ENCODE results near the gene CDK5RAP3.

DNA sequence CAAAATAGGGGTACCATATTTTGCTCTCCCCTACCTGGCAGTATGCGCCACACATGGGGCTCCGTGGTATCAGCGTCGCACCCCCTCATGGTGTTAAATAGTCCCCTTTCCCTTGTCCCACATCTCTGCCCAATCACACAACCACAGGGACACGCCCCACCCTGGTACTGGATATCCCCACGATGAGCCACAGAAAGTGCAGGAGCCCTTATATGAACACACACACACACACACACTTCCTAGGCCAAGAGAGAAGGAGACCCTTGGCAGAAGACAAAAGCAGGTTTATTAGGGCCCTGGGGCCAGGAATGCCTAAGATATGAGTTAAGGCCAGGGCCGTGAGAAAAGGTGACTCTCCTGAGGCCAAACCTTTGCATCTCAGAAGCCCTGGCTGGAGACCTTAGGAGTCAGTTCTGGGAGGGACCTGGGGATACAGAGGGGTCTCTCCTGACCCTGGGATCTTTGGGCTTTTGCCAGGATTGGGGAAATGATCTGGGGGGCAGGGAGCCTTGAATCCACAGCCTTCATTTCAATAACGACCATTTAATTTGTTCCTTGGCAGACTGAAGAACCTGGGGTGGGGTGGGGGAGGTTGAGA is 55.1 kb downstream of the CDK5RAP3 start:
- TF ChIP-seq POLR2A (IDR thresholded peaks at IDR 0.05; ENCODE audit: low read length): no peak
- no peak for TF ChIP-seq GATA1 (IDR thresholded peaks at IDR 0.05; ENCODE audit: low read depth, low read length)

All from erythroblast (primary cell).